Choroid plexus epithelial cell (primary cell): ENCODE results near the gene DOCK2.

Experiments used
- DNase-seq: peaks from one replicate; pipeline ENCODE4 v3.0.0-alpha.2; 2010; ENCODE audit warnings: low read depth
- H3K4me3 ChIP-seq: 2 replicates; pipeline ENCODE4 v1.5.1; 2011; ENCODE audit warnings: low read depth, mild to moderate bottlenecking, control low read depth, low read length, moderate library complexity
- CTCF ChIP-seq: conservative IDR thresholded peaks from 2 replicates; pipeline ENCODE4 v1.5.1; 2011; ENCODE audit warnings: low read depth, mild to moderate bottlenecking, control low read depth, inconsistent platforms, low read length, moderate library complexity

The DOCK2 gene

GRCh38 chr5:170104710-170105109 is 467.6 kb downstream of the DOCK2 start:
- no peak for DNase-seq
- H3K4me3 ChIP-seq: no peak overlapping the region
- TF ChIP-seq CTCF: no peak

DNA sequence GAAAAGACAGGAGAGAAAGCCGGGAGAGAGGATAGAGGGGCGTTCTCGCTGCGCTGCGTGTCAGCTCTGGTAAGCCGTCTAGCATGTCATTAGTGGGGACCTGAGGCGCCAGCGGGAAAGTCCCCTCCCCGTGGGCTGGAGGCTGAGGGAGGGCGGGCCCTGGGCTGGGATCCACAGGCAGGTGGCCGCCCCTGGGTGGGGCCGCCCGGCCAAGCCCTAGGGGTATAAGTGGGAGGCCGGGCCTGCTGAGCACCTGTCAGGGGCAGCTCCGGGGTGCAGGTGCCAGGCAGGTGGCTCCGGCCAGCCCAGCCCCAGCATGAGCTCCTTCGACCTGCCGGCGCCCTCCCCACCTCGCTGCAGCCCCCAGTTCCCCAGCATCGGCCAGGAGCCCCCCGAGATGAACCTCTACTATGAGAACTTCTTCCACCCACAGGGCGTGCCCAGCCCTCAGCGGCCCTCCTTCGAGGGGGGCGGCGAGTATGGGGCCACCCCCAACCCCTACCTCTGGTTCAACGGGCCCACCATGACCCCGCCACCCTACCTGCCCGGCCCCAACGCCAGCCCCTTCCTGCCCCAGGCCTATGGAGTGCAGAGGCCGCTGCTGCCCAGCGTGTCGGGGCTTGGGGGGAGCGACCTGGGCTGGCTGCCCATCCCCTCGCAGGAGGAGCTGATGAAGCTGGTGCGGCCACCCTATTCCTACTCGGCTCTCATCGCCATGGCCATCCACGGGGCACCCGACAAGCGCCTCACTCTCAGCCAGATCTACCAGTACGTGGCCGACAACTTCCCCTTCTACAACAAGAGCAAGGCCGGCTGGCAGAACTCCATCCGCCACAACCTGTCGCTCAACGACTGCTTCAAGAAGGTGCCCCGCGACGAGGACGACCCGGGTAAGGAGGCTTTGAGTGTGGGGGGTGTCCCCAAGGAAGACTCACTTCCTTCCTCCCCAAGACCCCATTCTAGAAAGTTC is 468.9 kb downstream of the DOCK2 start, which contains the start of gene FOXI1:
Gene FOXI1, plus strand, starts transcription at position 256 of the 970 bp plus-strand sequence. Its CDS starts 61 bp downstream, at position 317.
- no peak within 1 kb of the TSS for H3K4me3 ChIP-seq
- TF ChIP-seq CTCF: no peak
- no peak for DNase-seq

DNA sequence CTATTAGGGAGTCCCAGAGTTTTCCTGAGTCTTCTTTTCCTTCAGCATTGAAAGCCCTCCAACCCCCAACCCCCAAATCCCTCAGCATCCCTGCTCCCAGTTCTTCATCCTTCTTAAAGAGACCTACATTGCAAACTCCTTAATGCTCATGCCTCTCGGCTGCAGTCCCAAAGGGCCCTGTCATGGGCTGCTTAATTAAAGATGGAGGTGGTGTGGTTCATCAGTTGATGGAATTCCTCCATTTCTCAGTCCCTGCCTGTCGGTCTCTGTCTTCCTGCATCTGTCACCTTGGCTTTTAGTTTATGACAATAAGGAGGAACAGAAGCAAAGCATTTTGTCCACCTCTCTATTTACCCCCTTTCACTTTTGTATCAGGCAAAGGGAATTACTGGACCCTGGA is 470.6 kb downstream of the DOCK2 start:
- DNase-seq: no peak
- TF ChIP-seq CTCF: no peak
- no peak overlapping the region for H3K4me3 ChIP-seq

DNA sequence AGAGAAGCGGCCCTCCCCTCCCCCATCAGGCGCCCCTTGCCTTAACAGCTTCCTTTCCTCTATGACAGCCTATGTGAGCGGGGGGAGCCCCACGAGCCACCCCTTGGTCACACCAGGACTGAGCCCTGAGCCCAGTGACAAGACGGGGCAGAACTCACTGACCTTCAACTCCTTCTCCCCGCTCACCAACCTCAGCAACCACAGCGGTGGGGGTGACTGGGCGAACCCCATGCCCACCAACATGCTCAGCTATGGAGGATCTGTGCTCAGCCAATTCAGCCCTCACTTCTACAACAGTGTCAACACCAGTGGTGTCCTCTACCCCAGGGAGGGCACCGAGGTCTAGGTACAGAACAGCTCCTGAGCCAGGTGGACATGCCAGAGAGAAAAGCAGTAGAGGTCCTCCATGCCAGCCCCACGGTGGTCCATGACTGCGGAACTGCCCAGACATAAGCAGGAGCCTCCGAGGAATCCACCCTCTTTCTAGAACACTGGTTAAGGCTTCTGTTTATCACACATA is 471.3 kb downstream of the DOCK2 start:
- DNase-seq: no peak
- no peak overlapping the region for H3K4me3 ChIP-seq
- TF ChIP-seq CTCF: no peak

DNA sequence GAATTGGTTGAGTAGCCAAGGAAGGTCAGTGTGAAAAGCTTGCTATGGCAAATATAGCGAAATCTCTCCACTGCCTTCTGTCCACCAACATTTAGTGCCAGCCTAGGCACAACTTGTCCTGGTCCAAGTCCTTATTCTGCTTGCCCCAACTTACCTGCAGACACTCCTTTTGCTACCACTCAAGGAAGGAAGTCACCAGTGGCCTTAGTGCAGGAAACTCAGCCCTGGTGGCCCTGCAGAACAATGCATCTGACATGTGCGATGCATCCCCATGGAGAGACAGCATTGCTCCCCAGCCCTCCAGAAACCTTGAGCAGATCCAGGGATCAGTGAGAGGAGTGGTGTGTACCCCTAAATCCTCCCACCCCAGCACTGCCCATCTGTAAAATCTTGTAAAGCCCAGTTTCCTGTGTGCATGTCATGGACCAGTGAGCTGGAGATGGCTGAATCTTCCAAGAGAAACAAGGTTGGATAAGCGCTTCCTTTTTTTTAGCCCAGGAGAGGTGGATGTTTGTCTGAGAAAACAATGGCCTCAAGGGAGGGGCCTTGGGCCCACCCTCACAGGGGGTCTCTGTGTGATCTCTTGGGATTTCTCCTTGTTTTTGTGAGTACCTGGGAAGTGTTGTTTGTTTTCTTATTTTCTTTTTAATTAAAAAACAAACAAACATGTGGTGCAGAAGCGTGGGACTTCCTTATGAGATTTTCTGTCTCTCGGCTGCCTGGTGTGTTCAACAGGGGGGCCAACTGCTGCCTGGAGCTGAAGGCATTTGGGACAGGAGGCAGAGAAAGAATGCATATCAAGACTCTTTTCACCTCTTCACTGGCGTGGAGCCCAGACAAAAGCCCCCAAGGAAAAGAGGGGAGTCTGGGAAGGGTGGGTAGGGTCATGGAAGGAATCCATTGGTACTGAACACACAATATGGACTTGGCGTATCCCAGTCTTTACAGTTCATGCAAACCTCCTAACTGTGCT is 472.3 kb downstream of the DOCK2 start:
- H3K4me3 ChIP-seq: no peak overlapping the region
- no peak for DNase-seq
- no peak for TF ChIP-seq CTCF

DNA sequence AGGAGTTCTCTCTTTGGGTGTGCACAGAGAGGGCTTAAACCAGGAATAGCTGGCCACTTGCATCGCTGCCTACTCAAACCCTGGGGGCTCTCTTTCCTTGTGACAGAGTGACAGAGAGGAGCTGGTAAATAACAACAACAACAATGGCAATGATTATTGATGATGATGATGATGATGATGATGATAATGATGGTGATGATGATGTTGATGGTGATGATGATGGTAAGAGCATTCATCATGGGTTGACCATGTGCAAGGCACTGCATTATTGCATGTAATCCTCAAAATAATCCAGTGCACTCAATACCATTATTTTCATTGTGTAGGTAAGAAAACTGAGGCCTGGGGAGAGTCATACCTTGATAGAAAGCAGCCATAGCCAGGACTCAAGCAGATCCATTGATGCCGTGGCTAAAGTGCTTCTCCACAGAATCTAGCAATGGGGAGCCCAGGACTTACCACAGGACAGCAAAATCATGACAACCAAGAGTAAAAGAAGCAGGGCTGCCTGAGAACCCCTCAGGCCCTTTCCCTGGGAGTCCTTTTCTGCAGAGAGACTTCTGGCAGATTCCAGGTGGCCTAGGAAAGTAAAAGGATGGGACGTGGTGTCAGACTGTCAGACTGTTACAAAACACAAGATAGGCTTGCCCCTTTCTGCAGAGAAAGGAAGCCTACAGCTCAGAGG is 473.5 kb downstream of the DOCK2 start:
- H3K4me3 ChIP-seq: no peak overlapping the region
- DNase-seq: no peak
- no peak for TF ChIP-seq CTCF
